Measurements from ENCODE around the gene KNTC1.

- TF ChIP-seq POLR2A (IDR thresholded peaks at IDR 0.05) (no peak), CTCF (IDR thresholded peaks at IDR 0.05) (no peak)
Observed at GRCh38 chr12:122491991-122492390, 35.1 kb upstream of the KNTC1 start.
